Measurements from ENCODE around the gene STK10. TPM values are rescaled to one million over a fixed set of nuclear protein-coding genes. Genes with fewer than 3 reads are reported as not detected.

STK10 gene
- total RNA-seq, 4 donors from 2014 or later: 5.4 to 18.3 (median 5.7) TPM

DNA sequence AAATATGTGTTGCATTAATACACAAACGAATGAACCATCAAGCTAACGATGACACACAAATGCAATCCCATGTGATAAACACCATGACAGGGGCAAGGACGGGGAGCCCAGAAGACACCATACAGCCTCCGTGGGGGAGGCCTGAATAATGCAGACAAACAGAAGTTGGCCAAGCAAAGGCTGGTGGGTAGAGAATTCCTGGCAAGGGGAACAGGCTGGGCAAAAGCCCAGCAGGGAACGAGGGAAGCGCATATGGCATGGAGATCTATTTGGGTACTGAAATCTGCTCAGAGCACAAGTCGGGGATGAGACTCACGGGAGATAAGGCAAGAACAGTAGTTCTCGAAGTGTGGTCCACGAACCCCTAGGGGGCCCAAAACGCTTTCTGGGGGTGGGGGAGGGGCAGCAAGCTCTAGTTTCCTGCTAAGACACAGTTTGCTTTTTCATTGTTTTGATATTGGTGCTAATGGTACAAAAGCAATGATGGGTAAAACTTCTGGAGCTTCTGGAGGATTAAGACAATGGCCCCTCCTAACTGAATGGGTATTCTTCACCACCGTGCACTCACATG, 138.7 kb downstream of the STK10 start:
- no peak overlapping the region for H3K4me3 ChIP-seq
- no peaks in the 10 kb centered on the region for H3K9me3 ChIP-seq
- no peak for TF ChIP-seq POLR2A (IDR thresholded peaks at IDR 0.05)
- TF ChIP-seq, protein P1, sequence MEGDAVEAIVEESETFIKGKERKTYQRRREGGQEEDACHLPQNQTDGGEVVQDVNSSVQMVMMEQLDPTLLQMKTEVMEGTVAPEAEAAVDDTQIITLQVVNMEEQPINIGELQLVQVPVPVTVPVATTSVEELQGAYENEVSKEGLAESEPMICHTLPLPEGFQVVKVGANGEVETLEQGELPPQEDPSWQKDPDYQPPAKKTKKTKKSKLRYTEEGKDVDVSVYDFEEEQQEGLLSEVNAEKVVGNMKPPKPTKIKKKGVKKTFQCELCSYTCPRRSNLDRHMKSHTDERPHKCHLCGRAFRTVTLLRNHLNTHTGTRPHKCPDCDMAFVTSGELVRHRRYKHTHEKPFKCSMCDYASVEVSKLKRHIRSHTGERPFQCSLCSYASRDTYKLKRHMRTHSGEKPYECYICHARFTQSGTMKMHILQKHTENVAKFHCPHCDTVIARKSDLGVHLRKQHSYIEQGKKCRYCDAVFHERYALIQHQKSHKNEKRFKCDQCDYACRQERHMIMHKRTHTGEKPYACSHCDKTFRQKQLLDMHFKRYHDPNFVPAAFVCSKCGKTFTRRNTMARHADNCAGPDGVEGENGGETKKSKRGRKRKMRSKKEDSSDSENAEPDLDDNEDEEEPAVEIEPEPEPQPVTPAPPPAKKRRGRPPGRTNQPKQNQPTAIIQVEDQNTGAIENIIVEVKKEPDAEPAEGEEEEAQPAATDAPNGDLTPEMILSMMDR (IDR thresholded peaks at IDR 0.05 in 4 of 5, conservative IDR thresholded peaks at IDR 0.05 in 1 of 5): no peak
- no peaks in the 10 kb centered on the region for H3K27me3 ChIP-seq
- peaks cover 0 to 4% of the 10 kb centered on the region in 2 donors for H3K36me3 ChIP-seq
- no peak for ATAC-seq
- no peak for DNase-seq
- H3K27ac ChIP-seq: no peak overlapping the region
- in situ Hi-C loops (cut with MboI; ENCODE audit: low sequenced_read_pairs in 4 of 4) (loop anchor here (5.0 to 25.0 kb wide), 2 partner anchors 137 to 637 kb away; partner anchors contain the start of gene FGF18 (in 4 of the 4)), intact Hi-C loops (cut with DNase I; ENCODE audit: low total_unique reads) (no loop called here)
- H3K4me1 ChIP-seq: no peaks in the 10 kb centered on the region

DNA sequence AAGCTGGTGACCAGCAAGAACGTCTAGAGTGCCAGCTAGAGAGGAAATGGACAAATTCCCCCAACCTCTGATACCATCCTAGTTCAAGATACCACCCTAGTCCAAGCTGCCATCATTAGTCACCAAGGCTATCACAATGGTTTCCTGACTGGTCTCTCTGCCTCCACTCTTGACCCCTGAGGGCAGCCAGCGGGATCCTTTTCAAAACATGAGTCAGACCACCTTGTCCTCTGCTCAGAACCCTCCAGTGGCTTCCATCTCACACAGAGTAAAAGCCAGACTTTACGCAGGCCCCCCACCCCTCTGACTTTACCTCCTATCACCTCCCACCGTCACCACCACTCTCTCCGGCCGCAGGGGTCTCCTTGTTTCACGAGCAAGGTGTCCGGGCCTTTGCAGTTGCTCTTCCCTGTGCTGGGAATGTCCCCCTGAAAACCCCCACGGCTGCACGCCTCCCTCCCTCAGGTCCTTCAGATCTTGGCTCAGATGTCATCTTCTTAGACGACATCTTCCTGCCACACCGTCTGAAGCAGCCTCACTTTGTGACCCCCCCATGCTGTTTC, 139.4 kb downstream of the STK10 start:
- TF ChIP-seq POLR2A (IDR thresholded peaks at IDR 0.05): no peak
- TF ChIP-seq, protein P1 (IDR thresholded peaks at IDR 0.05 in 4 of 5, conservative IDR thresholded peaks at IDR 0.05 in 1 of 5): no peak
- ATAC-seq: no peak
- no peaks in the 10 kb centered on the region for H3K27me3 ChIP-seq
- no peaks in the 10 kb centered on the region for H3K4me1 ChIP-seq
- no peak overlapping the region for H3K4me3 ChIP-seq
- H3K27ac ChIP-seq: no peak overlapping the region
- no peaks in the 10 kb centered on the region for H3K9me3 ChIP-seq
- intact Hi-C loops (cut with DNase I; ENCODE audit: low total_unique reads) (no loop called here), in situ Hi-C loops (cut with MboI; ENCODE audit: low sequenced_read_pairs in 4 of 4) (loop anchor here (5.0 to 25.0 kb wide), 2 partner anchors 136 to 636 kb away; partner anchors contain the start of gene FGF18 (in 4 of the 4))
- no peaks in the 10 kb centered on the region for H3K36me3 ChIP-seq
- no peak for DNase-seq

DNA sequence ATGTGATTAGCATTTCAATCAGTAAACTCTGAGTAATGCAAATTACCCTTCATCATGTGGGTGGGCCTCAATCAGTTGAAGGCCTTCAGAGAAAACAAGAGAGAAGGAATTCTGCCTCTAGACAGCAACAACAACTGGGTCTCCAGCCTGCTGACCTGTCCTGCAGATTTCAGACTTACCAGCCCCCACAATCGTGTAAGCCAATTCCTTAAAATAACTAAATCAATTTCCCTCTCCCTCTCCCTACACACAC, 139.9 kb downstream of the STK10 start:
- Histone ChIP-seq H3K27me3 (no peaks in the 10 kb centered on the region), H3K36me3 (no peaks in the 10 kb centered on the region), H3K4me3 (no peak overlapping the region), H3K4me1 (no peaks in the 10 kb centered on the region), H3K9me3 (no peaks in the 10 kb centered on the region), H3K27ac (no peak overlapping the region)
- DNase-seq: no peak
- intact Hi-C loops (cut with DNase I; ENCODE audit: low total_unique reads) (no loop called here), in situ Hi-C loops (cut with MboI; ENCODE audit: low sequenced_read_pairs in 4 of 4) (loop anchor here (5.0 to 25.0 kb wide), 2 partner anchors 136 to 636 kb away; partner anchors contain the start of gene FGF18 (in 4 of the 4))
- TF ChIP-seq POLR2A (IDR thresholded peaks at IDR 0.05): no peak
- TF ChIP-seq, protein P1 (IDR thresholded peaks at IDR 0.05 in 4 of 5, conservative IDR thresholded peaks at IDR 0.05 in 1 of 5): no peak
- no peak for ATAC-seq

DNA sequence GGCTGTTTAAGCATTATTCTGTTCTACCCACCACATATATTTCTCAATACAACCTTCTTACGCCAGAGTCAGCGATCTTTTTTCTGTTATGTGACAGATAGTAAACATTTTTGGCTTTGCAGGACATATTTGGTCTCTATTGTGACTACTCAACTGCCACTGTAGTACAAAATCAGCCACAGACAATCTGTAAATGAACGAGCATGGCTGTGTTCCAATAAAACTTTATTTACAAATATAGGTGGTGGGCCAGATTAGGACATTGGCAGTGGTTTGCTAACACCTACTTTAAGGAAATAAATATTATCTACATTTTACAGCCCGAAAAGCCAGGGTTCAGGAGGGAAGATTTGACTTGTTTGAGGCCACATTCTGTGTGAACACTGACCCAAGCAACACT, 141.4 kb downstream of the STK10 start:
- Histone ChIP-seq H3K36me3 (no peaks in the 10 kb centered on the region), H3K27me3 (no peaks in the 10 kb centered on the region), H3K27ac (no peak overlapping the region), H3K4me1 (no peaks in the 10 kb centered on the region), H3K4me3 (no peak overlapping the region), H3K9me3 (no peaks in the 10 kb centered on the region)
- TF ChIP-seq, protein P1 (IDR thresholded peaks at IDR 0.05 in 4 of 5, conservative IDR thresholded peaks at IDR 0.05 in 1 of 5): no peak
- no peak for TF ChIP-seq POLR2A (IDR thresholded peaks at IDR 0.05)
- in situ Hi-C loops (cut with MboI; ENCODE audit: low sequenced_read_pairs in 4 of 4) (loop anchor here (5.0 to 25.0 kb wide), 2 partner anchors 134 to 634 kb away; partner anchors contain the start of gene FGF18 (in 4 of the 4)), intact Hi-C loops (cut with DNase I; ENCODE audit: low total_unique reads) (no loop called here)
- DNase-seq (no peak), ATAC-seq (no peak)
